Peyer's patch (tissue), 4 donors: ENCODE measurements around the gene HTR1D. TPM values are rescaled to one million over a fixed set of nuclear protein-coding genes. Genes with fewer than 3 reads are reported as not detected.
"Not testable (repeated sequence)": the region's sequence is repeated elsewhere in the genome, so short reads cannot be mapped to it uniquely, and the experiment has no call there.

Source experiments
- DNase-seq, 3 donors: peaks; one replicate each; pipeline ENCODE4 v3.0.0-alpha.2; 2017 to 2019
- H3K27ac ChIP-seq, 4 donors: fragments of 200-600 bp; sonication (generic); one replicate each; pipeline ENCODE4 v1.5.1; 2016 to 2019
- H3K27me3 ChIP-seq, 2 donors: fragments of 200-600 bp; sonication (generic); one replicate each; pipeline ENCODE4 v1.5.1; 2019
- H3K36me3 ChIP-seq, 3 donors: fragments of 200-600 bp; sonication (generic); one replicate each; pipeline ENCODE4 v1.5.1; 2016 to 2019
- H3K4me1 ChIP-seq, 4 donors: fragments of 200-600 bp; sonication (generic); one replicate each; pipeline ENCODE4 v1.5.1; 2016 to 2019
- H3K4me3 ChIP-seq, 4 donors: fragments of 200-600 bp; sonication (generic); 1 replicate in 3 of 4; 2 replicates in 1 of 4; pipeline ENCODE4 v1.5.1; 2016 to 2019; ENCODE audit warnings: mild to moderate bottlenecking in 1 of 4
- H3K9me3 ChIP-seq, 4 donors: fragments of 200-600 bp; sonication (generic); one replicate each; pipeline ENCODE4 v1.5.1; 2016 to 2019; ENCODE audit warnings: mild to moderate bottlenecking in 1 of 4
- POLR2A ChIP-seq, 2 donors: fragments of 450-650 bp; IDR thresholded peaks; one replicate each; pipeline ENCODE4 v1.5.1; 2017; ENCODE audit warnings: antibody characterized with exemption in 2 of 2, mild to moderate bottlenecking in 2 of 2, moderate library complexity in 2 of 2
- total RNA-seq, 4 donors: library from RNA; depleted of rRNA; stranded (reverse); fragments of >200 nt; gene quantifications; one replicate each; pipeline ENCODE4 v1.1.0, GENCODE V29; 2016
- TF ChIP-seq, protein P1 (sequence below), 6 experiments: fragments of 450-650 bp in 4 of 6; fragments of 200-600 bp in 2 of 6; sonication (generic) in 1 of 6; IDR thresholded peaks; one replicate each; pipeline ENCODE4 v1.5.1; 2017 to 2019; ENCODE audit warnings: antibody characterized with exemption in 6 of 6, mild to moderate bottlenecking in 3 of 6, moderate library complexity in 1 of 6

HTR1D gene, protein sequence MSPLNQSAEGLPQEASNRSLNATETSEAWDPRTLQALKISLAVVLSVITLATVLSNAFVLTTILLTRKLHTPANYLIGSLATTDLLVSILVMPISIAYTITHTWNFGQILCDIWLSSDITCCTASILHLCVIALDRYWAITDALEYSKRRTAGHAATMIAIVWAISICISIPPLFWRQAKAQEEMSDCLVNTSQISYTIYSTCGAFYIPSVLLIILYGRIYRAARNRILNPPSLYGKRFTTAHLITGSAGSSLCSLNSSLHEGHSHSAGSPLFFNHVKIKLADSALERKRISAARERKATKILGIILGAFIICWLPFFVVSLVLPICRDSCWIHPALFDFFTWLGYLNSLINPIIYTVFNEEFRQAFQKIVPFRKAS
- total RNA-seq, result 10 to 100 TPM in 2 of 4 donors, 1 to 10 TPM in 2; 2.5 to 23.1 (median 11.1) TPM

DNA sequence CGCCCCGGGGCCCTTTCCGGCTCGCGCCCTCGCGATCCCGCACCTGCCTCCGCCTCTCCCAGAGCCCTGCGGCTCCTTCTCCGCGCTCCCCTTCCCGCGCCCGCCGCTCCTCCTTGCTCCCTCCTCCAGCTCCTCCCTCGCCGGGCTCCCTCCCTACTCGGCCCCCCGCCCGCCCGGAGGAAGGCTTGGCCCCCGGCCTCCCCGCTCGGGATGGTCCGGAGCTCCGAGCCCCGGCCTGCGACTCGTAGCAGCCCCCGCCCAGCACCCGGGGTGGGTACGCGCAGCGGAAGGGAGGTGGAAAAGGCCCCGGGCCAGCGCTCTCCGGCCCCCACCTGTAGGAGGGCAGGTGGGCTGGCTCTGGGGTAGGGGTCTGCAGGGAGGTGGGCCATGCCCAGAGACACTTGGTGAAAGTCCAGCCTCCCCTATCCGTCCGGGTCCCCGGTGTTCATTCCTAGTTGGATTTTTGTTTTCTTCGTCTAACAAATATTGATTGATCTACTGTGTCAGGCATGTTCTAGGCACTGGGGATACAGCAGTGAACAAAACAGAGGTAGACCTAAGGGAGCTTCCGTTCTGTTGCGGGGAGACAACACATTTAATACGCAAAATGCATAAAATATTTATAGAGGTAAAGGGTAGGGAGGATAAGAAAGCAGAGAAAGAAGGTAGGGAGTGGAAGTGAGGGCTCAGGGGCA lies at the start of gene HTR1D:
TSS of gene HTR1D (minus strand) at position 82 of the 695 bp plus-strand sequence. CDS start 23,283 bp downstream, outside the sequence.
- peak in 2 of 3 donors; percentile 54 to 71 for DNase-seq
- Histone ChIP-seq H3K36me3 (no peaks in the 10 kb centered on the region), H3K4me3 (peak within 1 kb of the TSS; percentile 41 to 81 (median 58)), H3K27ac (peak within 1 kb of the TSS in 3 of 4 donors; percentile 51 to 62 (median 52)), H3K9me3 (no peaks in the 10 kb centered on the region), H3K27me3 (peaks cover 0 to 10% of the 10 kb centered on the region in 2 donors), H3K4me1 (peaks cover 0 to 17% (median 9%) of the 10 kb centered on the region in 4 donors)
- TF ChIP-seq, protein P1, sequence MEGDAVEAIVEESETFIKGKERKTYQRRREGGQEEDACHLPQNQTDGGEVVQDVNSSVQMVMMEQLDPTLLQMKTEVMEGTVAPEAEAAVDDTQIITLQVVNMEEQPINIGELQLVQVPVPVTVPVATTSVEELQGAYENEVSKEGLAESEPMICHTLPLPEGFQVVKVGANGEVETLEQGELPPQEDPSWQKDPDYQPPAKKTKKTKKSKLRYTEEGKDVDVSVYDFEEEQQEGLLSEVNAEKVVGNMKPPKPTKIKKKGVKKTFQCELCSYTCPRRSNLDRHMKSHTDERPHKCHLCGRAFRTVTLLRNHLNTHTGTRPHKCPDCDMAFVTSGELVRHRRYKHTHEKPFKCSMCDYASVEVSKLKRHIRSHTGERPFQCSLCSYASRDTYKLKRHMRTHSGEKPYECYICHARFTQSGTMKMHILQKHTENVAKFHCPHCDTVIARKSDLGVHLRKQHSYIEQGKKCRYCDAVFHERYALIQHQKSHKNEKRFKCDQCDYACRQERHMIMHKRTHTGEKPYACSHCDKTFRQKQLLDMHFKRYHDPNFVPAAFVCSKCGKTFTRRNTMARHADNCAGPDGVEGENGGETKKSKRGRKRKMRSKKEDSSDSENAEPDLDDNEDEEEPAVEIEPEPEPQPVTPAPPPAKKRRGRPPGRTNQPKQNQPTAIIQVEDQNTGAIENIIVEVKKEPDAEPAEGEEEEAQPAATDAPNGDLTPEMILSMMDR (IDR thresholded peaks at IDR 0.05), result no peak
- peak in 1 of 2 donors; percentile 38 for TF ChIP-seq POLR2A (IDR thresholded peaks at IDR 0.05)

DNA sequence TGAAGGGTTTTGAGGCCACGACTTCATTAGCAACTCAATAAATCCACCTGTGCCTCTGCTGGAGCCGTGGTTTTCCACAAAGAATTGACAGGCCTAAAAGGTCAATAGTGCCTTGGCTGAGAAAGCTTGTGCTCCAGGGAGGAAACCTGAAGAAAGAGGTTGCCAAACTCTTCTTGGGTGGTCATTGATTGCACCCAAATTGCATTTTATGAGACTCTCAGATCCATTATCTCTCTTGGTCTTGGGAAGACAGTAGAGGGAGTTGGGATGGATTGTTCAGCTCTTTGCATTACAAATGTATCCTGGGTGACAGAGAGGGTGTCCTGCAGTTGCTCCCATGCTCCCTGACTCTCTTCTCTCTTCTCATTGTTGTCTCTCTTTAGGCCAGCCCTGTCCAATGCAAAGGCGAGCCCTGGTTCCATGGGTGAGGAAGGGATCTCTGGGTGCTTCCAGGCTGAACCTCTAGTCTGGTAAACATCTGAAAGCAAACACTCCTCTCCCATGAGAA lies 46.1 kb upstream of the HTR1D start:
- TF ChIP-seq, protein P1 (IDR thresholded peaks at IDR 0.05), result no peak
- TF ChIP-seq POLR2A (IDR thresholded peaks at IDR 0.05), result no peak
- no peaks in the 10 kb centered on the region for H3K36me3 ChIP-seq
- DNase-seq, result no peak

DNA sequence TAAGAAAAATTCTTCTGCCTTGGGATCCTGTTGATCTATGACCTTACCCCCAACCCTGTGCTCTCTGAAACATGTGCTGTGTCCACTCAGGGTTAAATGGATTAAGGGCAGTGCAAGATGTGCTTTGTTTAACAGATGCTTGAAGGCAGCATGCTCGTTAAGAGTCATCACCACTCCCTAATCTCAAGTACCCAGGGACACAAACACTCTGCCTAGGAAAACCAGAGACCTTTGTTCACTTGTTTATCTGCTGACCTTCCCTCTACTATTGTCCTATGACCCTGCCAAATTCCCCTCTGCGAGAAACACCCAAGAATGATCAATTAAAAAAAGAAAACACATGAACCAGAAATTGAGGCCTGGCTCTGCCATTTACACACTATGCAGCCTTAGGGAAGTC lies 40.8 kb upstream of the HTR1D start:
- not testable (repeated sequence) for H3K9me3 ChIP-seq, H3K27me3 ChIP-seq, H3K27ac ChIP-seq, H3K4me1 ChIP-seq, H3K4me3 ChIP-seq, DNase-seq, H3K36me3 ChIP-seq

More for the DNA sequence above, 46.1 kb upstream of the HTR1D start:
- H3K27me3 ChIP-seq, result no peaks in the 10 kb centered on the region
- H3K9me3 ChIP-seq, result no peaks in the 10 kb centered on the region
- H3K27ac ChIP-seq, result no peak overlapping the region
- H3K4me3 ChIP-seq, result no peak overlapping the region
- H3K4me1 ChIP-seq, result no peaks in the 10 kb centered on the region

DNA sequence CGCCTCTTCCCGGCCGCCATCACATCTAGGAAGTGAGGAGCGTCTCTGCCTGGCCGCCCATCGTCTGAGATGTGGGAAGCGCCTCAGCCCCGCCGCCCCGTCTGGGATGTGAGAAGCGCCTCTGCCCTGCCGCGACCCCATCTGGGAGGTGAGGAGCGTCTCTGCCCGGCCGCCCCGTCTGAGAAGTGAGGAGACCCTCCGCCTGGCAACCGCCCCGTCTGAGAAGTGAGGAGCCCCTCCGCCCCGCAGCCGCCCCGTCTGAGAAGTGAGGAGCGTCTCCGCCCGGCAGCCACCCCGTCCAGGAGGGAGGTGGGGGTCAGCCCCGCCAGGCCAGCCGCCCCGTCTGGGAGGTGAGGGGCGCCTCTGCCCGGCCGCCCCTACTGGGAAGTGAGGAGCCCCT lies 40.1 kb upstream of the HTR1D start:
- not testable (repeated sequence) for H3K27ac ChIP-seq, H3K4me1 ChIP-seq, H3K4me3 ChIP-seq

DNA sequence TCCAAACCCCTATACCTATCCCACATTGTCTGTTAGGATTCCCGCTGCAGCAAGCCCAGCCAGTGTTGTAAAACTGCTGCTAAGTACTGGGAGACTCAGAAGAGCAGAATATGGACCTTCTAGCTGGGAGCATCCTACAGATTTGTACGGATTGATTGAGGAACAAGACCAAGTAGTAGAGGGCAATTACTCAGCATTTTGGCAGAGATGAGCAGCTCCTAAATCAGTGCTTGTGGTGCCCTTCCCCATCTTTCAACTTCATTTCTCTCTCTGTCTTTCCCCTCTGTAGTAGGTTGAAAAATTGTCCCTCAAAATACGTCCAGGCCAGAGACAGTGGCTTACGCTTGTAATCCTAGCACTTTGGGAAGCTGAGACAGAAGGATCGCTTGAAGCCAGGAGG lies 37.3 kb upstream of the HTR1D start:
- no peaks in the 10 kb centered on the region for H3K27me3 ChIP-seq
- no peaks in the 10 kb centered on the region for H3K36me3 ChIP-seq
- no peaks in the 10 kb centered on the region for H3K9me3 ChIP-seq
- no peak overlapping the region for H3K4me3 ChIP-seq
- H3K4me1 ChIP-seq, result no peaks in the 10 kb centered on the region
- DNase-seq, result no peak
- no peak overlapping the region for H3K27ac ChIP-seq
- TF ChIP-seq, protein P1 (IDR thresholded peaks at IDR 0.05), result no peak
- TF ChIP-seq POLR2A (IDR thresholded peaks at IDR 0.05), result no peak

More for the DNA sequence above, 40.1 kb upstream of the HTR1D start:
- H3K36me3 ChIP-seq, DNase-seq, H3K27me3 ChIP-seq, H3K9me3 ChIP-seq: not testable (repeated sequence)

DNA sequence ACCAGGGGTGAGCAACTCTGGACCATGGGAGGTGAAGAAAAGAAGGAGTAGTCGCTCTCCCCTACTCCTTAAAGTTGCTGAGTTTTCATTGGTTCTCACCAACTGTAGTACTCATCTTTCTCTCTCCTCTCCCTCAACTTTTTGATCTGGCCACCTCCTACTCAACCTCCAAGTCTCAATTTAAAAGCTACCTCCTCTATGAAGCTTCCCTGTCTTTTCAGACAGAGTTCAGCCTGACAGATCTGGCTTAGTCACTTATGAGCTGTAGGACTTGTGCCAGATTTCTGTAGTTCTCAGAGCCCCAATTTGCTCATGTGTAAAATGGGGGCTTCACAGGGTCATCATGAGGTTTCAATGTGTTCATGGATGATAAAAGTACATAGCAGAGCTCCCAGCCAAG lies 34.5 kb upstream of the HTR1D start:
- Histone ChIP-seq H3K4me3 (no peak overlapping the region), H3K27ac (no peak overlapping the region), H3K36me3 (no peaks in the 10 kb centered on the region), H3K9me3 (no peaks in the 10 kb centered on the region), H3K27me3 (no peaks in the 10 kb centered on the region), H3K4me1 (no peaks in the 10 kb centered on the region)
- TF ChIP-seq, protein P1 (IDR thresholded peaks at IDR 0.05), result no peak
- no peak for TF ChIP-seq POLR2A (IDR thresholded peaks at IDR 0.05)
- DNase-seq, result no peak
